OCI-LY3 (cell line): ENCODE measurements around the gene EML4.

ENCODE experiments used
- H2AFZ ChIP-seq: fragments of 200-600, 300-600 bp; shearing (Covaris generic); 2 replicates; pipeline ENCODE4 v1.6.0; 2014; ENCODE audit warnings: antibody characterized with exemption, low read depth, low read length
- H3K27ac ChIP-seq: fragments of 200-600, 300-600 bp; sonication (generic); 2 replicates; pipeline ENCODE4 v1.5.1; 2014; ENCODE audit warnings: mild to moderate bottlenecking, low read length, moderate library complexity, mixed read lengths
- H3K27me3 ChIP-seq: fragments of 200-600, 300-600 bp; sonication (generic); 2 replicates; pipeline ENCODE4 v1.6.1; 2014; ENCODE audit warnings: low read depth, low read length, mixed read lengths
- H3K36me3 ChIP-seq: fragments of 200-600, 300-600 bp; sonication (generic); replicated peaks from 2 replicates; pipeline ENCODE3; 2014; ENCODE audit warnings: low read depth, low read length, mixed read lengths
- H3K4me1 ChIP-seq: fragments of 300-600, 200-600 bp; sonication (generic); 2 replicates; pipeline ENCODE4 v1.6.1; 2014; ENCODE audit warnings: low read length, mixed read lengths
- H3K4me2 ChIP-seq: fragments of 200-600, 300-600 bp; sonication (generic); 2 replicates; pipeline ENCODE4 v1.6.1; 2014; ENCODE audit warnings: low read length, mixed read lengths
- H3K4me3 ChIP-seq: fragments of 300-600, 200-600 bp; sonication (generic); 2 replicates; pipeline ENCODE4 v1.5.1; 2014; ENCODE audit warnings: antibody characterized with exemption, mild to moderate bottlenecking, low read length, moderate library complexity
- H3K79me2 ChIP-seq: fragments of 300-600, 200-600 bp; shearing (Covaris generic); 2 replicates; pipeline ENCODE4 v1.6.1; 2014; ENCODE audit warnings: mild to moderate bottlenecking, low read length, mixed read lengths
- H3K9ac ChIP-seq: fragments of 300-600, 200-600 bp; shearing (Covaris generic); 2 replicates; pipeline ENCODE4 v1.6.0; 2014; ENCODE audit warnings: mild to moderate bottlenecking, low read length, moderate library complexity
- H3K9me3 ChIP-seq: fragments of 200-600, 300-600 bp; shearing (Covaris generic); 2 replicates; pipeline ENCODE4 v1.6.1; 2014; ENCODE audit warnings: low read length, mixed read lengths; ENCODE audit not compliant: insufficient read depth
- H4K20me1 ChIP-seq: fragments of 200-600, 300-600 bp; sonication (generic); 2 replicates; pipeline ENCODE4 v1.6.1; 2016; ENCODE audit warnings: low read length, mixed read lengths; ENCODE audit not compliant: insufficient read depth
- CTCF ChIP-seq: fragments of 200-600, 300-600 bp; sonication (generic); IDR thresholded peaks from 2 replicates; pipeline ENCODE4 v1.5.1; 2014; ENCODE audit warnings: antibody characterized with exemption, low read length, low read depth
- EZH2phosphoT487 ChIP-seq: fragments of 200-600 bp; shearing (Covaris generic); IDR thresholded peaks from 2 replicates; pipeline ENCODE4 v1.6.1; 2018; ENCODE audit warnings: antibody characterized with exemption, mixed run types, low read depth

The EML4 gene

GRCh38 chr2:42163444-42164045 lies 5.6 kb upstream of the EML4 start:
- no peaks in the 10 kb centered on the region for H4K20me1 ChIP-seq
- no peaks in the 10 kb centered on the region for H3K79me2 ChIP-seq
- no peaks in the 10 kb centered on the region for H3K27me3 ChIP-seq
- H3K27ac ChIP-seq: no peak overlapping the region
- no peak overlapping the region for H3K9ac ChIP-seq
- TF ChIP-seq CTCF: no peak
- TF ChIP-seq EZH2phosphoT487: no peak
- H3K9me3 ChIP-seq: no peaks in the 10 kb centered on the region
- no peaks in the 10 kb centered on the region for H3K36me3 ChIP-seq
- peaks cover 1% of the 10 kb centered on the region for H3K4me1 ChIP-seq
- H3K4me3 ChIP-seq: no peak overlapping the region
- no peak overlapping the region for H2AFZ ChIP-seq
- H3K4me2 ChIP-seq: no peak overlapping the region

DNA sequence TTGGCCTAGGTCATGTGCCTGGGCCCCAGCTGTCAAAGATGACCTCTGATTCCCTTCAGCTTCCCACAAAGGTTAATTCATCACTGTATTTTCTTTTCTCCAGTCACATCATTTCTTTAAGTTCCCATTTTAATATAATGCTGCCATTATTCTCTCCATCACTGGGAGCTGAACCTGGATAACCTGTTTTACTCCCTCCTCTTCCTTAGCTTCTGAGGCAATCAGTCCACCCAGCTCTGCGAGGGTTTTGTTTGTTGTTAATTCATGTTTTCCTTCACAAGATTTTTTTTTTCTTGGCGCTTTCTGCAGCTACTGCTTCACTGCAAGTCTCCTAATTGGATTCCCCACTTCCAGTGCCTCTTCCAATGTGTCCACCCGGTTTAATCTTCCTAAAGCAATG lies 5.1 kb upstream of the EML4 start:
- TF ChIP-seq CTCF: no peak
- no peak for TF ChIP-seq EZH2phosphoT487
- no peaks in the 10 kb centered on the region for H3K27me3 ChIP-seq
- no peak overlapping the region for H3K27ac ChIP-seq
- H3K79me2 ChIP-seq: no peaks in the 10 kb centered on the region
- H3K9me3 ChIP-seq: no peaks in the 10 kb centered on the region
- no peak overlapping the region for H3K9ac ChIP-seq
- H3K4me2 ChIP-seq: no peak overlapping the region
- no peaks in the 10 kb centered on the region for H3K36me3 ChIP-seq
- H3K4me3 ChIP-seq: no peak overlapping the region
- H3K4me1 ChIP-seq: peaks cover 5% of the 10 kb centered on the region
- no peak overlapping the region for H2AFZ ChIP-seq
- no peaks in the 10 kb centered on the region for H4K20me1 ChIP-seq

DNA sequence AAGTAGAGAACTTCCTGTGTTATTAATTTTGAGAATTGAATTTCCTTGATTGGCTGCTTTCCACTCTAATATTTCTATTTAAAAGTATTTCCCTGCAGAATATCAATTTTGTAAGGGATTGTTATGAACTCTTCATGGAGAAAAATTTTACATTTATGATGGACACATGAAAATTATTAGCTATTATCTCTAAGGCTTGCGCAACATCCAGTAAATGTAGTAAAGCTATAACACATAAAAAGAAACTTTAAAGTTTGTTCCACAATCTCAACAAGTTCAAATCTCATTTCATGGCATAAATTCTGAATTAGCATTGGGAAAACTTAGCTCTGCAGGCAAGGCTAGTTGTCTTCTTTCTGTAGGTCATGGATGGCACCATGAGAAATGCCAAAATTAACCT lies 4.2 kb upstream of the EML4 start:
- Histone ChIP-seq H3K4me1 (peaks cover 5% of the 10 kb centered on the region), H3K9ac (no peak overlapping the region), H4K20me1 (no peaks in the 10 kb centered on the region), H3K4me3 (no peak overlapping the region), H3K79me2 (peaks cover 7% of the 10 kb centered on the region), H3K27ac (no peak overlapping the region), H3K36me3 (no peaks in the 10 kb centered on the region), H3K4me2 (no peak overlapping the region), H3K9me3 (no peaks in the 10 kb centered on the region), H2AFZ (no peak overlapping the region), H3K27me3 (no peaks in the 10 kb centered on the region)
- TF ChIP-seq CTCF: no peak
- no peak for TF ChIP-seq EZH2phosphoT487

- Histone ChIP-seq H3K4me1 (peaks cover 22% of the 10 kb centered on the region), H3K79me2 (peaks cover 32% of the 10 kb centered on the region), H3K27ac (no peak overlapping the region), H4K20me1 (peaks cover 16% of the 10 kb centered on the region), H3K9me3 (no peaks in the 10 kb centered on the region), H3K27me3 (no peaks in the 10 kb centered on the region), H3K4me2 (no peak overlapping the region), H2AFZ (no peak overlapping the region), H3K9ac (no peak overlapping the region), H3K36me3 (no peaks in the 10 kb centered on the region), H3K4me3 (no peak overlapping the region)
- TF ChIP-seq CTCF: no peak
Measured at GRCh38 chr2:42167458-42167857, 1.7 kb upstream of the EML4 start.
